Activated T-helper 9 cell treated with anti-CD3 and anti-CD28 coated beads, Interleukin-2, amount 50 U/mL, for 16 hours (primary cell): Measurements from ENCODE around the gene TPRA1.

Experiments
- DNase-seq: peaks from one replicate; pipeline ENCODE4 v3.0.0-alpha.2; 2020; ENCODE audit warnings: low read depth

Gene TPRA1

DNA sequence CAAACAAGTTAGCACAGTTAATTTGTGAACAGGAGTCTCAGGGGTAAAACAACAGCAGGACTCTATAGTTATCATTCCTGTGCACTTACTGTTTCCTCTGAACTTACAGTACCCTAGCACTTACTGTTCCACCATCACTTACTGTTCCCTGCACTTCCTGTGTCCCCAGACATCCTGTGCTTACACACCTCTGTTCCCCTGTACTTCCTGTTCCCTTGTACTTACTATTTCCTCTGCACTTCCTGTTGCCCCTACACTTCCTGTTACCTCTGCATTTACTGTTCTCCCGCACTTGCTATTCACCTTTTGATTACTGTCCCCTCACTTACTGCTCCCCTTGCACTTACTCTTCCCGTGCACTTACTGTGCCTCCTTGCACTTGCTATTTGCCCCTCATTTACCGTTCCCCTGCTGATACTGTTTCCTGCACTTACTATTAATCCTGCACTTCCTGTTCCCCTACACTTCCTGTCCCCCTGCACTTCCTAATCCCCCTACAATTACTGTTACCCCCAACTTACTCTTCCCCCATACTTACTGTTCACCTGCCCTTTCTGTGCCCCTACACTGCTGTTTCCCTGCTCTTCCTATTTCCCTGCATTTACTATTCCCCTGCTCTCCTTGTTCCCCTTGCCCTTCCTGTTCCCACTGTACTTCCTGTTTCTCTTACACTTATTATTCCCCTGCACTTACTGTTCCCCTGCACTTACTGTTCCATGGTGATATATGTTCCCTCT, 30.3 kb downstream of the TPRA1 start:
- DNase-seq = no peak

DNA sequence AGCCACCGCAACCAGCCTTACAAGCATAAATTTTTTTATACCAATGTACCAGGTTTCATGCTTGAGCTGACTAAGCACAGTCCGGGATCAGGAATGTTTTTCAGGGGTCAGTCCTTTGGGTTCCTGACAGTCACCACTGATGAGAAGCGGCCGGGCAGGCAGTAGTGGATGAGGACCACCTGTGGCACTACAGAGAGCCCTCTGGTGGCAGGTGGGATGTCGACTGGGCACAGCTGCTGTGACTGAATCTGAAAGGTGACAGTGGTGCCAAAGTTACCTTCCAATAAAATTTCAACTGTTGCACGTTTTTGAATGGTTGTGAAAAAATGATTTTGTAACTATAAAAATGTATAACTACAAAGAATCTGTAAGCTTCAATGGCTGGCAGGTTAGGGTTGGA, 34.0 kb downstream of the TPRA1 start:
- DNase-seq = no peak

DNA sequence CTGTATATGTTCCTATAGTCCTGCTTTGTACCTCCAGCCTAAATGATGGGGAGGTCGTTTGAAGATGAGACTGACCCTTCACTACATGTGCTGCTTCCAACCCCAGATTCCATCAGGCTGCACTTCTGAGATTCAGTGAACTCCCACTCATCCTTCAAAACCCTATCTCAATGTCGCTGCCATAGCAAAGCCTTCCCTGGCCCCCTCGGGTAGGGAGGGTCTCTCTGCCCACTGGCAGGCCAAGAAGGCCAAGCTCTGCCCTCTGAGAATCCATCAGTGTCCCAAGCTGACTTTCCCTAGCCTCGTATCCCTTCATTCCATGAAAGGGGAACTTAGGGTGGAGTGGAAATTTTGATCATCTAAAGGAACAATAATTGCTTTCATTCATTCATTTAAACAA, 35.4 kb downstream of the TPRA1 start:
- no peak for DNase-seq

GRCh38 chr3:127552038-127552437, 38.5 kb downstream of the TPRA1 start:
- no peak for DNase-seq

DNA sequence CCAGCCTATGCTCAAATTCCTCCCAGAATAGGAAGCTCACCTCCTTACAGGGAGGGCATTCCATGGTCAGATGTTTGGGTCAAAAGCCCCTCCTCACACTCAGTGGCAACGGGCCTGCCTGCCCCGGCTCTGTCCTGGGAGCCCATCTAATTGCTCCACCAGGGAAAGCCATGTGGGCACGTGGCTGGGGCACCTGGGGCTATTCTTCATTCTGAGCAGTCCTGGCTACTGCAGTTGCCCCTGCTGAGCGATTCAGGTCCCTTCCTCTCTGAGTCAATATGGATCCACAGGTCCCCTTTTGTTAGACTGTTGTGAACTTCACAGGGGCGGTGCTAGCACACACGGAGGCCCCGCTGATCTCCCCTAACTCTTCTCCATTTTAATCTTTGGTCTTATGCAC, 39.4 kb downstream of the TPRA1 start:
- no peak for DNase-seq

- no peak for DNase-seq
Measured at GRCh38 chr3:127550468-127551157, 39.9 kb downstream of the TPRA1 start.

- no peak for DNase-seq
Measured at GRCh38 chr3:127549826-127550467, 40.6 kb downstream of the TPRA1 start.

DNA sequence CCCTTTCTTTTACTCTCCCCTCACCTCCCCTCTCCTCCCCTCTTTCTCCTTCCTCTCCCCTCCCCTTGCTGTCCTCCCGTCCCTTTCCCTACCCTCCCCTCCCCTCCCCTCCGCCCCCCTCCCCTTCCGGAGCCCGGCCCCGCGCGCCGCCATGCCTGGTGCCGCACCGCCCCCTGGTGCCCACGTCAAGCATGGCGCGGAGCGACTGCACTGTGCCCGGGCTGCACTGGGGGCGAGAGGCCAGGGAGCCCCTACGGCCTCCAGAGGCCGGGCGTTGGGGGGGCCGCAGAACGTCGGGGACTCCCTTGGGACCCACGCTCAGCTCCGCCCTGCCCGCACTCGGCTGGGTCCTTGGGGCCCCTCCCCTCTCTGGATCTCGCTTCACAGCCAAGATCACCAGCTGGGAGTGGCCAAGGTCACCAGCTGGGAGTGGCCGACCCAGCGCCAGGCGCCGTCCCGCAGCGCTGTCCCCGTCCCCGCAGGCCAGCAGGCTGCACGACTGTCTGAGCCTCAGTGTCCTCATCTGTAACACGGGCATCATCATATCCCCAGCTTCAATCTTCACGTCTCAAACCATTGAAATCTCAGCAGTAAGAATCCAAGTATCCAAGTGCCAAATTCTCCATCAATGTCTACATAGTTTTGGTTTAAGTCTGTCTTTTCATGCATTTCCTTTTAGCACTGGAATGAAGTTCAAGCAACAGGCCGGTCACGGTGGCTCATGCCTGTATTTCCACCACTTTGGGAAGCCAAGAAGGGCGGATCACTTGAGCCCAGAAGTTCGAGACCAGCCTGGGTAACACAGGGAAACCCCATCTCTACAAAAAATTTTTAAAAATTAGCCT, 42.5 kb downstream of the TPRA1 start:
- peak; percentile 72 for DNase-seq

GRCh38 chr3:127546970-127547733, 43.4 kb downstream of the TPRA1 start:
- DNase-seq = no peak

DNA sequence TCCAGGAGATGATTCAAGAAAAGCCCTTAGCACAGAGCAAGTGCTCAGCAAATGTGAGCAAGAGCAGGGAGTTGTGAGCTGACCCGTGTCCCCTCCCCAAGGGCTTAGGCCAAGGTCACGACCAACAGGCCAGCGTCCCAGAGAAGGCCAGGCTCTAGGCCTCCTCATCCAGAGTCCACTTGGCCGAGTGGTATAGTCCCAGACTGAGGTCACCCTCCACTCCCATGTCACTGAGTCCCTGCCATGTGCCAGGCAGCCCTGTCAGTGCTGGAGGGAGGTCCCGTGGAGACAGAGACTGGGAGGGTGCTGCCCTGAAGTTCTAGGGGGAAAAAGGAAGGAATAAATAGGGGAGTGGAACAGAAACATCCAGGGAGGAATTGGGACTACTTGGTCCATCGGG, 44.0 kb downstream of the TPRA1 start:
- DNase-seq = no peak

- DNase-seq = no peak
Measured at GRCh38 chr3:127545711-127546457, 44.6 kb downstream of the TPRA1 start.

DNA sequence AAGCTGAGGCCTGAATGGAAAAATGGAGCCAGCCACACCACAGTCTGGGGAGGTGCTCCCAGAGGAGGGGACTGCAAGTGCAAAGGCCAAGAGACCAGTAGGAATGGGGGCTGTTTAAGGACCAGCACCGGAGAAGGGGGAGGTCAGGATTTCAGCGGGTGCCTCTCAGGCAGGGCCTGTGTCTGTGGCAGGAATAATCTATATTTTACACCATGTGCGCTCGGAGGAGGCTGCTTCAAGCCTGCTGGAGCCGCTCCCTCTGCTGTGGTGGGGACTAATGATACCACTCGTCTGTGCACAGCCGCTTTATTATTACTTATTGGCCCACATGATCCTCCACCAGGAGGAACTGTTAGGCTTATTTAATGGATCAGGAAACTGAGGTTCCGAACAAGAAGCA, 45.3 kb downstream of the TPRA1 start:
- DNase-seq = no peak

- no peak for DNase-seq
Measured at GRCh38 chr3:127544803-127545201, 45.7 kb downstream of the TPRA1 start.

- DNase-seq = peak; percentile 44
Measured at GRCh38 chr3:127544192-127544802, 46.2 kb downstream of the TPRA1 start.

- no peak for DNase-seq
Measured at GRCh38 chr3:127543441-127543840, 47.1 kb downstream of the TPRA1 start.

- DNase-seq = no peak
Measured at GRCh38 chr3:127542441-127542952, 48.0 kb downstream of the TPRA1 start.

DNA sequence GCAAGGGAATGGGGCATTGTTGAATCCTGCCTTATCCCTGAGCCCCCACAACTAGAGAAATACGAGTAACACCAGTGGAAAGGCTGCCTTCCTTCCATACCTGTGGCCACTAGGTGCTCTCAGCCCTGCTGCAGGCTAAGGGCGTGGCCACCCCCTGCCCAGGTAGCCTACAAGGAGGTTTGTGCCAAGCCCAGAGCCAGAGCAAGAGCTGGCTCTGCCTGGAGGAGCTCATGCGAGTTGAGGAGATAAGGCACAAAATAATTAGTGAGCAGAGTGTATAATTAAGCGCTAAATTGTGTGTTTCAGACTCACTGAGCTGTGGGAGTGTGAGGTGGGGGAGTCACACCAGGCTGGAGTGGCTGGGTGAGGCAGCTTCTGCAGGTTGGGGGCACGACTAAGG, 49.2 kb downstream of the TPRA1 start:
- no peak for DNase-seq

GRCh38 chr3:127539366-127540060, 51.0 kb downstream of the TPRA1 start:
- DNase-seq = no peak

- DNase-seq = no peak
Measured at GRCh38 chr3:127538569-127538968, 52.0 kb downstream of the TPRA1 start.
